IPS-18c (cell line): ENCODE measurements around the gene MS4A3.
"Not testable (repeated sequence)": the region's sequence is repeated elsewhere in the genome, so short reads cannot be mapped to it uniquely, and the experiment has no call there.

ENCODE experiments used
- H3K4me3 ChIP-seq: 2 replicates; pipeline ENCODE4 v1.7.0; 2013; ENCODE audit warnings: low read depth, mild to moderate bottlenecking, low read length, moderate library complexity; ENCODE audit not compliant: insufficient read depth
- H3K9me3 ChIP-seq: one replicate; pipeline ENCODE4 v1.6.1; 2013; ENCODE audit warnings: mild to moderate bottlenecking, low read length, moderate library complexity; ENCODE audit not compliant: control insufficient read depth, insufficient read depth

MS4A3 gene

DNA sequence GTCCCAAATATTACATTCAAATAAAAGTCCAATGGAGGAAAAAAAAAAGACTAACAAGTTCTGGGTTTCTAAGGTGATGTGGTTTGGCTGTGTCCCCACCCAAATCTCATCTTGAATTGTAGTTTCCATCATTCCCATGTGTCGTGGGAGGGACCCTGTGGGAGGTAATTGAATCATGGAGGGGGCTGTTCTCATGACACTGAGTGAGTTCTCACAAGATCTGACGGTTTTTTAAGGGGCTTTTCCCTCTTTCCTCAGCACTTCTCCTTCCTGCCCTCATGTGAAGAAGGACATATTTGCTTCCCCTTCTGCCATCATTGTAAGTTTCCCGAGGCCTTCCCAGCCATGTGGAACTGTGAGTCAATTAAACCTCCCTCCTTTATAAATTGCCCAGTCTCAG, 24.1 kb downstream of the MS4A3 start:
- H3K9me3 ChIP-seq: no peaks in the 10 kb centered on the region
- no peak overlapping the region for H3K4me3 ChIP-seq

DNA sequence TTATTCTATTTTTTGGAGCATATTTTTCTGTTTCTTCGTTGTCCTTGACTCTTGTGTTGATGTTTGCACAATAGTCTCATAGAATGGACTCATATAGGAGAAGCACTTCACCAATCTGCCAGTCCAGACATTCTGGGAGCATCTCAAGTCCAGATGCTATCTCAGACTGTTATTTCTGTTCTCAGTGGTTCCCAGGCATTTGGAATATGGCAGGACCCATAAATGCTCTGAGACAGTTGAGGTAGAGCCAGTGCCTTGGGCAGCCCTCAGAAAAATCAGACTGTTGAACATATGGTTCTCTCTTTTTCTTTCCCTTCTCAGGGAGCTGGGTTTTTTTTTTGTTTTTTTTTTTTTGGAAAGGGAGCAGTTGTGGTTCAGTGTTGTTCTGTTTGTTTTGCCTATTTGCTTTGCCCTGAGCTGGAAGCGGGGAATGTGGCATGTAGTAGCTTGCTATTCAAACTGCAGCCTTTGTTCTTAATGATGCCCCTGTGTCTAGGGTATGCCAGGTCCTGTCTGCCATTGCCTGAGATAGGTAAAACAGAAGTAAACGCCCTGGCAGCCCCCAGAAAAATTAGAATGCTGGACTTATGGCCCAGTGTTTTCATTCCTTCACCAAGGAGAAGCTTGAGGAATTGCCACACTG, 28.3 kb downstream of the MS4A3 start:
- no peak overlapping the region for H3K4me3 ChIP-seq
- H3K9me3 ChIP-seq: no peaks in the 10 kb centered on the region

DNA sequence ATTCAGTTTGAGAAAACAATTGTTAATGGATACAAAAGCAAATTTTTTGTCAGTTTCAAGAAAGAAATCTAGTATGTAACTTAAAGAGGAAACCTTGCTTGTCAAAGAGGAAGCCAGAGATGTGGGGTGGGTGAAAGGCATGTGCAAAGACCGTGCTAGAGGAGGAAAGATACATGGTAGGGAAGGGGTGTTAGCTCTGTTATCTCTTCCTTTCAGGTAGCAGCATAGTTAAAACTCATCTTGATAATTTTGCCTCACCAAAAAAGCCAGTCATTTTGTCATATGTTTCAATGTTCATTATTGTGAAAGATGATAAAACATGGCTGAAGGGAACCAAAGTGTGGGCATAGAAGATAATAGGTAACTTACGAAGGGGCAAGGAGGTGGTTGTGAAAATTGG, 29.4 kb downstream of the MS4A3 start:
- Histone ChIP-seq H3K9me3 (no peaks in the 10 kb centered on the region), H3K4me3 (no peak overlapping the region)

DNA sequence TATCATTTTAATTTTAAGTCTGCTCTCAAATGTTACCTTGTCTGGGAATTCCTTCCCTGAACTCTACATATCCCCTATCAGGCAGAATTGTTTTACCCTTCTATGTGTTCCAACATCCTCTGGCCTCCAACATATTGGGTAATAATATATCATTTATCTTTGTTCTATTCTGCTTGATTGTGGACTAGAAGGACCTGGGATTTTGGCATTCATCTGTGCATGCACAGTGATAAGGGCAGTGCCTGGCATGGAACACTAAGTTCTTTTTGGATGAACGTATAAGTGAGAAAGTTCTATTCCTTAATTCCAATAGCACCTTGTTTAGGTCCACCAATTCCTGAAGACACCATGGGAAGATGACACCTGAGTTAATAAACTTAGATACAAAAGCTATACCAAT, 30.8 kb downstream of the MS4A3 start:
- no peaks in the 10 kb centered on the region for H3K9me3 ChIP-seq

DNA sequence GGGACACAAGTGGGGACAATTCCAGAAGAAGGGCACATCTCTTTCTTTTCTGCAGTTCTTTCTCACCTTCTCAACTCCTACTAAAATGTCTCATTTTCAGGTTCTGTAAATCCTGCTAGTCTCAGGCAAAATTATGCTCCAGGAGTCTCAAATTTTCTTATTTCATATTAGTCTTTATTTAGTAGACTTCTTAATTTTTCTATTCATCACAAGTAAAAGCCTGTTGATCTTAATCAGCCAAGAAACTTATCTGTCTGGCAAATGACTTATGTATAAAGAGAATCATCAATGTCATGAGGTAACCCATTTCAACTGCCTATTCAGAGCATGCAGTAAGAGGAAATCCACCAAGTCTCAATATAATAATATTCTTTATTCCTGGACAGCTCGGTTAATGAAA, 31.9 kb downstream of the MS4A3 start, which contains the start of gene MS4A2:
Gene MS4A2, plus strand, starts transcription at position 301 of the 400 bp plus-strand sequence. CDS start 102 bp downstream, outside the sequence.
- Histone ChIP-seq H3K4me3 (no peak within 1 kb of the TSS), H3K9me3 (no peaks in the 10 kb centered on the region)

More for the DNA sequence above, 30.8 kb downstream of the MS4A3 start:
- no peak overlapping the region for H3K4me3 ChIP-seq

DNA sequence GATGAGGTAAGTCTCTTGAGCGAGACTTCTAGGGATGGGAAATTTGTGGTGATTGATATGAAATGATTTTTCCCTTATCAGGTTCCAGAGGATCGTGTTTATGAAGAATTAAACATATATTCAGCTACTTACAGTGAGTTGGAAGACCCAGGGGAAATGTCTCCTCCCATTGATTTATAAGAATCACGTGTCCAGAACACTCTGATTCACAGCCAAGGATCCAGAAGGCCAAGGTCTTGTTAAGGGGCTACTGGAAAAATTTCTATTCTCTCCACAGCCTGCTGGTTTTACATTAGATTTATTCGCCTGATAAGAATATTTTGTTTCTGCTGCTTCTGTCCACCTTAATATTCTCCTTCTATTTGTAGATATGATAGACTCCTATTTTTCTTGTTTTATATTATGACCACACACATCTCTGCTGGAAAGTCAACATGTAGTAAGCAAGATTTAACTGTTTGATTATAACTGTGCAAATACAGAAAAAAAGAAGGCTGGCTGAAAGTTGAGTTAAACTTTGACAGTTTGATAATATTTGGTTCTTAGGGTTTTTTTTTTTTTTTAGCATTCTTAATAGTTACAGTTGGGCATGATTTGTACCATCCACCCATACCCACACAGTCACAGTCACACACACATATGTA, 39.1 kb downstream of the MS4A3 start:
- Histone ChIP-seq H3K4me3 (no peak overlapping the region), H3K9me3 (no peaks in the 10 kb centered on the region)

DNA sequence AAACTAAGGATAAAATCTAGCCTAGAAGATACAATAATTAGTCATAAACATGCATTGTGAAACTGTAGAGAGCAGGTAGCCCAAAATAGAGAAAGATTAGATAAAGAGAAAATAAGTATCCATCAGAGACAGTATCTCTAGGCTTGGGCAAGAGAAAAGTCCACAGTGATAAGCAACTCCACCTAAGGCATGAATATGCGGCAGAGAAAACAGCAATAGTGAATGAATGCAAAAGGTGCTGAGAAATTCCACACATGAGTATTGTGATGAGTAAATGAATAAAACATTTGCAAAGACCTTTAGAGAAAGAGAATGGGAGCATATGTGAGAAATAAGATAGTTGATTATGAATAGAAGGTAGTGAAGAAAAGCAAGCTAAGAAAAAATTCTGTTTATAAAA, 40.7 kb downstream of the MS4A3 start:
- H3K4me3 ChIP-seq: no peak overlapping the region
- H3K9me3 ChIP-seq: no peaks in the 10 kb centered on the region

DNA sequence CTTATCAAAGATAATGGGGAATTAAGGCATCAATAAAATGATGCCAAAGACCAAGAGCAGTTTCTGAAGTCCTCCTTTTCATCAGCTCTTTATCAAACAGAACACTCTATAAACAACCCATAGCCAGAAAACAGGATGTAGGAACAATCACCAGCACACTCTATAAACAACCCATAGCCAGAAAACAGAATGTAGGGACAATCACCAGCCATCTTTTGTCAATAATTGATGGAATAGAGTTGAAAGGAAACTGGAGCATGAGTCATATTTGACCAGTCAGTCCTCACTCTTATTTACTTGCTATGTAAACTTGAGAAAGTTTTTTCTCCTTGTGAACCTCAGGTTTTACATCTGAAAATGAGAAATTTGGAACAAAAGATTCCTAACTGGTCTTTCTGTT, 42.0 kb downstream of the MS4A3 start:
- H3K9me3 ChIP-seq: no peaks in the 10 kb centered on the region
- H3K4me3 ChIP-seq: no peak overlapping the region

DNA sequence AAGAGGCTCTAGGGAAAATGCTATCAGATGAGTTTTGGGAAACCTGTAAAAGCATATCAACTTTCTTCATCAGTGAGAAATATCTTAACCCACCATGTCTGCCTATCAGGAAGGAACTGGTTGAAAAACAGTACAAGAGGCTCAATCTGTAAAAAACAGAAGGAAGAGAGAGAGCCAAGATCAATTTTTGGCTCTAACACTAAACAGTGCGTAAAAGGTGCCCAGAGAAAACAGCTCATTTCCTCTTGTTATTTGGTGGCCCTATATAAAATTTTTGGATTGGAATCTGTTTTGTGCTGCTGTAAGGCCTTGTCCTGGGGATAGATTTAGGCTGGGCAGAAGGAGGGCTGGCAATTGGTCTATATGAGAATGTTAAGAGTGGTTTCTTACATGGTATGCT, 44.1 kb downstream of the MS4A3 start:
- Histone ChIP-seq H3K9me3 (no peaks in the 10 kb centered on the region), H3K4me3 (no peak overlapping the region)

DNA sequence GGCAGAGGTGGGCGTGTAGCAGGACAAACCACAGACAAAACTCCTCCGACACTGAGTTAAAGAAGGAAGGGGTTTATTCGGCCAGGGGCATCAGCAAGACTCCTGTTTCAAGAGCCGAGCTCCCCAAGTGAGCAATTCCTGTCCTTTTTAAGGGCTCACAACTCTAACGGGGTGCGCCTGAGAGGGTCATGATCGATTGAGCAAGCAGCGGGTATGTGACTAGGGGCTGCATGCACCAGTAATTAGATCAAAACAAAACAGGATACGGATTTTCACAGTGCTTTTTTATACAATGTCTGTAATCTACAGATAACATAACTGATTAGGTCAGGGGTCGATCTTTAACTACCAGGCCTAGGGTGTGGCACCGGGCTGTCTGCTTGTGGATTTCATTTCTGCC, 44.9 kb downstream of the MS4A3 start:
- not testable (repeated sequence) for H3K4me3 ChIP-seq, H3K9me3 ChIP-seq

DNA sequence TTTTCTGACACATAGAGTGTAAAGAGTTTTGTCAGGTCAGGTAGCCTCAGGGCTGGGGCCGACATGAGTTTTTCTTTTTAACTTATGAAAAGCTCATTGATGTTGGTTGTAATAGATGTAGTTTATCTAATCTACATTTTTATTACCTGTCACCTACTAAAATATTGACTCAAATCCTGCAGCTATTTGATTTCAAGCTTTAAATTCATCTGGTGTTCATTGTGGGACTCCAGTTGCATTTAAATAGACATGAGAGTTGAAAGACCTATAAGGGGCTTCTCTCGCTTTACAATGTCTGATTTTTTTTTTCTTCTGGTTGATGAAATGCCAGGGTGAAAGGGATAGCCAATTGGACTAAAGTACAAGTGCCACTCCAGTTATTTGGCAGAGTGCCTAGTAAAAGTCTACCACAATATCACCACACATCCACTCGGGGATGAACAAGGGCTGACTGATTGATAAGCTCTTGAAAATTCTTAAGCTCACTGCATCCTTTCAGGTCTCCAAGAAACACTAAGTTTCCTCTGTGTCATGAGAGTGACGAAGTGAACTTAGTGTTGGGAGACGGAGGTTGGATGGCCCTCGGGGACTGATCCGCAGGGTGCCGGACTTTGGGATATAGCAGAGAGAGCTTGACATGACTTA, 48.1 kb downstream of the MS4A3 start:
- H3K9me3 ChIP-seq, H3K4me3 ChIP-seq: not testable (repeated sequence)

DNA sequence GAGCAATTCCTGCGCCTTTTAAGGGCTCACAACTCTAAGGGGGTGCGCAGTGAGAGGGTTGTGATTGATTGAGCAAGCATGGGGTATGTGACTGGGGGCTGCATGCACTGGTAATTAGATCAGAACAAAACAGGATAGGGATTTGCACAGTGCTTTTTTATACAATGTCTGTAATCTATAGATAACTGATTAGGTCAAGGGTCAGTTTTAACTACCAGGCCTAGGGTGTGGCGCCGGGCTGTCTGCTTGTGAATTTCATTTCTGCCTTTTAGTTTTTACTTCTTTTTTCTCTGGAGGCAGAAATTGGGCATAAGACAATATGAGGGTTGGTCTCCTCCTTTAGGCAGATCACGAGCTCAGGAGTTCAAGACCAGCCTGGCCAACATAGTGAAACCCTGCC, 52.2 kb downstream of the MS4A3 start:
- H3K4me3 ChIP-seq, H3K9me3 ChIP-seq: not testable (repeated sequence)

DNA sequence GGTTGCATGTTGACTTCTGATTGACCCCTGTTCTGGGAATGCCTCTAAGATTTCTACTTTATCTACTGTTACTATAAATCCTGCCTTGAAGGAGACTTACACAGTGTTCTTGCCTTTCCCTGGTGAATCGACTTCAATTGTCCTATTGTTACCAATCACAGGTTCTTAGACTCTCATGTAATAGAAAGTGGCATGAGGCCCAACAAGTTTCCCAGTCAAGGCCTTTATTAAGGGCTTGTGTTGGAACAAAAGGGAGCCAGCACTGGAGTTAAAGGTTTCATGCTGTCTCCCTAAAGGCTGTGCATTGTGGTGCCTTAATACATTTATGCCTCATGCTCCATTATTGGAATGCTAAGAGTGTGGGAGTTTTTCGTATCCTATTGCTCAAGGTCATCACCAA, 55.3 kb downstream of the MS4A3 start:
- Histone ChIP-seq H3K9me3 (no peaks in the 10 kb centered on the region), H3K4me3 (no peak overlapping the region)

DNA sequence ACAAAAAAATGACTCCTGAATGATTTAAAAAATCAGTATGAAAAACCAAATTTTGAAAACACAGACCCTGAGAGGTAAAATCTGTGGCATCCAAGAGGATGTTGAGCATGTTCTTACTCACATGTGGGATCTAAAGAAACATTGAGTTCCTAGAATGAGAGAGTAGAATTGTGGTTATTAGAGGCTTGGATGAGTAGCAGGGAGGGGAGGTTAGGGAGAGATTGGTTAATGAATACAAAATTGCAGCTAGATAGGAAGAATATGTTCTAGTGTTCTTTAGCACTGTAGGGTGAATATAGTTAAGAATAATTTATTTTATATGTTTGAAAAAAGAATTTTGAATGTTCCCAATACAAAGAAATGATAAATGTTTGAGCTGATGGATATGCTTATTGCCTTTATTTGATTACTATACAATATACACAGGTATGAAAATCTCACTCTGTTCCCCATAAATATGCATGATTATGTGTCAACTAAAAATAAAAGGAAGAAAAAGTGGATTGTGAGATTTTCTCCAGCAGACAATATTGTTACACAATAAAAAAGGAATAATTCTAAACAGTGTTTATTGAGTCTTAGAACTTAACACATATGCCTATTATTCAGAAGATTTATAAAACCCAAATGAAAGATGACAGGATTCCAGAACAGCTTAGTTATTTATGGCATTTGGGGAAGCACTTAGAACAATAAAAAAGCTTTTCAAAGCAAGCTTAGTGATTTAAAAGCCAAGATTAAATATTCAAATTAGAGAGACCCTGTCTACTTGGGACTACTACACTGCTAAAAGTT, 60.7 kb downstream of the MS4A3 start:
- no peak overlapping the region for H3K4me3 ChIP-seq
- H3K9me3 ChIP-seq: no peaks in the 10 kb centered on the region

DNA sequence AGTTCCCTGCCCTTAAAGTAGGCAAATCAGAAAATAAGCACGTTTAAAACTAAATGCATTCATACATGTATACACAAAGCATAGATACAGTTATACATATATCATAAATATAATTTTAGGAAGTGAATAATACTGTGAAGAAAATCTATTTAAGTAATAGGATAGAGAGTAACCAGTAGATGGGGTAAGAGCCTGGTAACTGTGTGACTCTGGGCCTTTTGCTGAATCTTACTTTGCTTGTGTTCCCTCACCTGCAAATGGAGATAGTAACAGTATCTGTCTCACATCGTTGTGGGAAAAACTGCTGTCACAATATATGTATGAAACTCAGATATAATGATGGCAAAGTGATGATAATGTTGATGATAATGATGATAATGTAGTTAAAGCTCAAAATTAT, 61.9 kb downstream of the MS4A3 start:
- no peak overlapping the region for H3K4me3 ChIP-seq
- no peaks in the 10 kb centered on the region for H3K9me3 ChIP-seq

DNA sequence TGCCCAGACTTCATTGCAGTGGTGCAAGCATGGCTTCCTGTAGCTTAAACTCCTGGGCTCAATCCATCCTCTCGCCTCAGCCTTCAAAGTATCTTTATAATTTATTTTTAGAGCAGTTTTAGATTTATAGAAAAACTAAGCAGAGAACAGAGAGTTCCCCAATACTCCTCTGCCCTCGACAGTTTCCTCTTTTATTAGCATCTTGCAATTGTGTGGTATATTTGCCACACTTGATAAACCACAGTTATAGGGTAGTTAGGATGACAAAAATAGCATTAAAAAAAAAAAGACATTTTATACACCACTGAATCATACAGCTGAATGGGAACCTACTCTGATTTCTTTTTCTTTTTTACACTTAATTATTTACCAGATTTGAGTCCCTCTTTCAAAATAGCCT, 63.2 kb downstream of the MS4A3 start:
- H3K9me3 ChIP-seq: no peaks in the 10 kb centered on the region
- H3K4me3 ChIP-seq: no peak overlapping the region
